Testis (tissue), 2 donors: ENCODE results near the gene OTULIN.

ENCODE experiments used
- POLR2A ChIP-seq: fragments of 450-650 bp; IDR thresholded peaks from one replicate; pipeline ENCODE4 v1.6.1; 2017; ENCODE audit warnings: antibody characterized with exemption, mild to moderate bottlenecking, moderate library complexity
- TF ChIP-seq, protein P1 (sequence below), 3 experiments: fragments of 450-650 bp in 2 of 3; fragments of 200-600 bp in 1 of 3; sonication (generic) in 1 of 3; IDR thresholded peaks; one replicate each; pipeline ENCODE4 v1.5.1; 2016 to 2019; ENCODE audit warnings: antibody characterized with exemption in 3 of 3, mild to moderate bottlenecking in 2 of 3, moderate library complexity in 1 of 3

GRCh38 chr5:14729448-14730385, 65.2 kb downstream of the OTULIN start:
- TF ChIP-seq, protein P1, sequence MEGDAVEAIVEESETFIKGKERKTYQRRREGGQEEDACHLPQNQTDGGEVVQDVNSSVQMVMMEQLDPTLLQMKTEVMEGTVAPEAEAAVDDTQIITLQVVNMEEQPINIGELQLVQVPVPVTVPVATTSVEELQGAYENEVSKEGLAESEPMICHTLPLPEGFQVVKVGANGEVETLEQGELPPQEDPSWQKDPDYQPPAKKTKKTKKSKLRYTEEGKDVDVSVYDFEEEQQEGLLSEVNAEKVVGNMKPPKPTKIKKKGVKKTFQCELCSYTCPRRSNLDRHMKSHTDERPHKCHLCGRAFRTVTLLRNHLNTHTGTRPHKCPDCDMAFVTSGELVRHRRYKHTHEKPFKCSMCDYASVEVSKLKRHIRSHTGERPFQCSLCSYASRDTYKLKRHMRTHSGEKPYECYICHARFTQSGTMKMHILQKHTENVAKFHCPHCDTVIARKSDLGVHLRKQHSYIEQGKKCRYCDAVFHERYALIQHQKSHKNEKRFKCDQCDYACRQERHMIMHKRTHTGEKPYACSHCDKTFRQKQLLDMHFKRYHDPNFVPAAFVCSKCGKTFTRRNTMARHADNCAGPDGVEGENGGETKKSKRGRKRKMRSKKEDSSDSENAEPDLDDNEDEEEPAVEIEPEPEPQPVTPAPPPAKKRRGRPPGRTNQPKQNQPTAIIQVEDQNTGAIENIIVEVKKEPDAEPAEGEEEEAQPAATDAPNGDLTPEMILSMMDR (IDR thresholded peaks at IDR 0.05), result no peak
- TF ChIP-seq POLR2A, result no peak
